HFF-Myc (cell line): ENCODE data around the gene DDR2.

ENCODE experiments used
- DNase-seq: peaks from one replicate; pipeline ENCODE4 v3.0.0-alpha.2; 2011; ENCODE audit warnings: low read depth; ENCODE audit errors: extremely low read depth
- H3K4me3 ChIP-seq: replicated peaks from 2 replicates; pipeline ENCODE4 v1.5.1; 2011; ENCODE audit warnings: low read depth, mild to moderate bottlenecking, control low read depth, low read length
- TF ChIP-seq, protein P1 (sequence below): IDR thresholded peaks from 2 replicates; pipeline ENCODE4 v1.5.1; 2012; ENCODE audit warnings: mild to moderate bottlenecking, low read depth, low read length, control low read depth; ENCODE audit errors: missing control alignments

Gene DDR2

GRCh38 chr1:162670928-162671663 is 38.8 kb downstream of the DDR2 start:
- no peak overlapping the region for H3K4me3 ChIP-seq
- no peak for DNase-seq
- TF ChIP-seq, protein P1, sequence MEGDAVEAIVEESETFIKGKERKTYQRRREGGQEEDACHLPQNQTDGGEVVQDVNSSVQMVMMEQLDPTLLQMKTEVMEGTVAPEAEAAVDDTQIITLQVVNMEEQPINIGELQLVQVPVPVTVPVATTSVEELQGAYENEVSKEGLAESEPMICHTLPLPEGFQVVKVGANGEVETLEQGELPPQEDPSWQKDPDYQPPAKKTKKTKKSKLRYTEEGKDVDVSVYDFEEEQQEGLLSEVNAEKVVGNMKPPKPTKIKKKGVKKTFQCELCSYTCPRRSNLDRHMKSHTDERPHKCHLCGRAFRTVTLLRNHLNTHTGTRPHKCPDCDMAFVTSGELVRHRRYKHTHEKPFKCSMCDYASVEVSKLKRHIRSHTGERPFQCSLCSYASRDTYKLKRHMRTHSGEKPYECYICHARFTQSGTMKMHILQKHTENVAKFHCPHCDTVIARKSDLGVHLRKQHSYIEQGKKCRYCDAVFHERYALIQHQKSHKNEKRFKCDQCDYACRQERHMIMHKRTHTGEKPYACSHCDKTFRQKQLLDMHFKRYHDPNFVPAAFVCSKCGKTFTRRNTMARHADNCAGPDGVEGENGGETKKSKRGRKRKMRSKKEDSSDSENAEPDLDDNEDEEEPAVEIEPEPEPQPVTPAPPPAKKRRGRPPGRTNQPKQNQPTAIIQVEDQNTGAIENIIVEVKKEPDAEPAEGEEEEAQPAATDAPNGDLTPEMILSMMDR = no peak

- no peak overlapping the region for H3K4me3 ChIP-seq
- TF ChIP-seq, protein P1 = no peak
- no peak for DNase-seq
Observed at GRCh38 chr1:162671664-162672410, 39.6 kb downstream of the DDR2 start.

GRCh38 chr1:162672622-162673260 is 40.5 kb downstream of the DDR2 start:
- H3K4me3 ChIP-seq = no peak overlapping the region
- DNase-seq = no peak
- TF ChIP-seq, protein P1 = no peak

- TF ChIP-seq, protein P1 = no peak
- H3K4me3 ChIP-seq = no peak overlapping the region
- no peak for DNase-seq
Observed at GRCh38 chr1:162674034-162674608, 41.9 kb downstream of the DDR2 start.

DNA sequence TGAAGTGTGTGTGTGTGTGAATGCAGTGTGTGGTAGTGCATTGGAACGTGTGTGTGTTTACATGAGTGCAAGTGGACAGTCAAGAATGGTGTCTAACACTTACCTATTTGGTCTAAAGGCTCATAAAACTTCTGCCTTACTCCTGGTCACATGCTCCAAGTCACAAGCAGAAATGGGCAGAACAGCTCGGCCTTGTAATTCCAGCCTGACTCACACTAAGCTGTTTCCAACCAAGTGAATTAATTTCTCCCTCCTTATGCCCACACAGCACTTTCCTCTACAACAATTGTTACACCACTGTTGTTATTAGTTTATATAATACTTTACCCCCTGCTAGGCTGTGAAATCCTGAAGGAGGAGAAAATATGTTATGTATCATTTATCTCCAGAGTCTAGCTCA is 43.8 kb downstream of the DDR2 start:
- DNase-seq = no peak
- no peak overlapping the region for H3K4me3 ChIP-seq
- TF ChIP-seq, protein P1 = no peak

- TF ChIP-seq, protein P1 = no peak
- H3K4me3 ChIP-seq = no peak overlapping the region
- DNase-seq = no peak
Observed at GRCh38 chr1:162676750-162677149, 44.5 kb downstream of the DDR2 start.
